ENCODE measurements around the gene ETV6. TPM values are rescaled to one million over a fixed set of nuclear protein-coding genes. Genes with fewer than 3 reads are reported as not detected.

The ETV6 gene
- total RNA-seq, 1 experiment from 2014 or later, result 17.2 TPM

GRCh38 chr12:11847539-11847938 is 198.1 kb downstream of the ETV6 start:
- ATAC-seq (no peak), DNase-seq (ENCODE audit: low read depth, low spot score) (no peak)
- Histone ChIP-seq H3K27me3 (ENCODE audit: control insufficient read depth, insufficient read depth, low read length) (no peaks in the 10 kb centered on the region), H3K4me1 (ENCODE audit: control insufficient read depth, insufficient read depth, low read length) (no peaks in the 10 kb centered on the region), H3K36me3 (ENCODE audit: control insufficient read depth, insufficient read depth, low read length) (no peaks in the 10 kb centered on the region), H3K4me3 (ENCODE audit: low read depth in 2 of 2, low read length in 2 of 2) (no peak overlapping the region), H3K27ac (ENCODE audit: low read length) (no peak overlapping the region), H3K9me3 (ENCODE audit: control insufficient read depth, insufficient read depth, low read depth, low read length) (no peaks in the 10 kb centered on the region)
- in situ Hi-C loops (cut with HindIII; ENCODE audit: low pct_unique_long_range_greater_than_20kb, low sequenced_read_pairs), result no loop called here
- no TSS peak for BruUV-seq (replicated peaks)
- CTCF ChIA-PET, result no interaction called here
- intact Hi-C loops (cut with micrococcal nuclease; ENCODE audit: unreplicated experiment), result no loop called here
- no peak for TF ChIP-seq TCF7L2 (IDR thresholded peaks at IDR 0.05; ENCODE audit: low read depth, low read length)
- no peak for TF ChIP-seq REST (IDR thresholded peaks at IDR 0.05; ENCODE audit: insufficient read depth in 1 of 2, low read depth in 2 of 2, low read length in 1 of 2)
- TF ChIP-seq CTCF (IDR thresholded peaks at IDR 0.05), result no peak
- no peak for TF ChIP-seq SIN3A (IDR thresholded peaks at IDR 0.05; ENCODE audit: borderline replicate concordance, insufficient read depth, low read depth, low read length)
- TF ChIP-seq POLR2AphosphoS5 (IDR thresholded peaks at IDR 0.05; ENCODE audit: low read depth, low read length), result no peak
- POLR2A ChIA-PET, result no interaction called here

- ChIA-PET POLR2A (no interaction called here), CTCF (no interaction called here)
- Histone ChIP-seq H3K4me1 (ENCODE audit: control insufficient read depth, insufficient read depth, low read length) (no peaks in the 10 kb centered on the region), H3K9me3 (ENCODE audit: control insufficient read depth, insufficient read depth, low read depth, low read length) (no peaks in the 10 kb centered on the region), H3K36me3 (ENCODE audit: control insufficient read depth, insufficient read depth, low read length) (no peaks in the 10 kb centered on the region), H3K27me3 (ENCODE audit: control insufficient read depth, insufficient read depth, low read length) (no peaks in the 10 kb centered on the region), H3K27ac (ENCODE audit: low read length) (no peak overlapping the region), H3K4me3 (ENCODE audit: low read depth in 2 of 2, low read length in 2 of 2) (no peak overlapping the region)
- in situ Hi-C loops (cut with HindIII; ENCODE audit: low pct_unique_long_range_greater_than_20kb, low sequenced_read_pairs) (no loop called here), intact Hi-C loops (cut with micrococcal nuclease; ENCODE audit: unreplicated experiment) (no loop called here)
- BruUV-seq (replicated peaks), result no TSS peak
- DNase-seq (ENCODE audit: low read depth, low spot score) (no peak), ATAC-seq (no peak)
- TF ChIP-seq SIN3A (IDR thresholded peaks at IDR 0.05; ENCODE audit: borderline replicate concordance, insufficient read depth, low read depth, low read length), result no peak
- TF ChIP-seq REST (IDR thresholded peaks at IDR 0.05; ENCODE audit: insufficient read depth in 1 of 2, low read depth in 2 of 2, low read length in 1 of 2), result no peak
- no peak for TF ChIP-seq TCF7L2 (IDR thresholded peaks at IDR 0.05; ENCODE audit: low read depth, low read length)
- TF ChIP-seq CTCF (IDR thresholded peaks at IDR 0.05), result no peak
- TF ChIP-seq POLR2AphosphoS5 (IDR thresholded peaks at IDR 0.05; ENCODE audit: low read depth, low read length), result no peak
Measured at GRCh38 chr12:11849757-11850504, 200.5 kb downstream of the ETV6 start.

All from Panc1 (cell line).